Measurements from ENCODE around the gene CMTM6. TPM values are rescaled to one million over a fixed set of nuclear protein-coding genes. Genes with fewer than 3 reads are reported as not detected.

Gene CMTM6
- total RNA-seq, 1 experiment from 2014 or later, result 43.5 TPM

DNA sequence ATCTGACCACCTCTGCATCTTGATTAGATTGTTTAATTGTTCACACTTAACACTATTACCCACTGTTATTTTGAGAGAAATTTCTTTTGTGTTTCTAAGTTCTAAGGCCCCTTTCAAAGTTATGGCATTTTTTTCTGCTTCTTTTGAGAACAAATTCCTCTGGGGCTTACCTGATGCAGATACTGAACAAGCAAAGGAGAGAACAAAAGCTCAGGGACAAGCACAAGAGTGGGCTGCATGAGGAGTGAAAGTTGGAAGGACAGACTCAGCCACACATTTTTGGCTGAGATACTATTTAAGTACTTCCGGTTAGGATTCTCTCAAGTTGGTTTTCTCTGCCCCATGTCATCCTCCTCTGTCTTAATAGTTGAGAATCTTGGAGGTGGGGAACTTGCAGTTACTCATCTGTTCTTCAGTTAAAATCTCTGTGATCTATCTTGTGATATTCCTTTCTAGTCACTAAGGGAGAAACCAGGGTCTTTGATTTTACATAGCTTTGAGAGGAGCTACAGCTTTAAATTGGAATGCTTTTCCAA is 54.7 kb downstream of the CMTM6 start:
- no peak overlapping the region for H3K4ac ChIP-seq (ENCODE audit: low read depth, low read length)
- WGBS (ENCODE audit: extremely low coverage, insufficient read length, low lambda C conversion rate), result no CpG with 5 or more reads among the region's 1 CpG
- no peaks in the 10 kb centered on the region for H3K79me1 ChIP-seq (ENCODE audit: insufficient read depth, low read depth, low read length, poor library complexity, severe bottlenecking)
- H2BK20ac ChIP-seq (ENCODE audit: low read depth, low read length, poor library complexity, severe bottlenecking), result no peak overlapping the region
- H3K23me2 ChIP-seq (ENCODE audit: insufficient read length, low read depth, low read length, poor library complexity, severe bottlenecking), result no peaks in the 10 kb centered on the region
- no peak overlapping the region for H3K56ac ChIP-seq (ENCODE audit: insufficient read length, low read depth, low read length)
- no peaks in the 10 kb centered on the region for H3K4me1 ChIP-seq (ENCODE audit: insufficient read depth, low read length)
- H3K4me3 Mint-ChIP-seq, result no peak overlapping the region
- no peak overlapping the region for H2AK5ac ChIP-seq (ENCODE audit: insufficient read length, low read length)
- H3K27me3 ChIP-seq (ENCODE audit: insufficient read depth, low read length), result no peaks in the 10 kb centered on the region
- no peak overlapping the region for H3K14ac ChIP-seq (ENCODE audit: insufficient read depth, low read length)
- H3K27ac ChIP-seq (ENCODE audit: insufficient read length, low read depth, low read length), result no peak overlapping the region
- H2BK120ac ChIP-seq (ENCODE audit: low read depth, low read length, poor library complexity, severe bottlenecking), result no peak overlapping the region
- H3K9ac ChIP-seq (ENCODE audit: extremely low read depth, insufficient read length, low read length), result no peak overlapping the region
- H2BK5ac ChIP-seq (ENCODE audit: insufficient read length, low read length), result no peak overlapping the region
- H4K91ac ChIP-seq (ENCODE audit: insufficient read length, low read depth, low read length), result no peak overlapping the region
- H3K4me2 ChIP-seq (ENCODE audit: insufficient read depth, insufficient read length, low read length), result no peak overlapping the region
- H3K79me2 ChIP-seq (ENCODE audit: insufficient read depth, low read length), result no peaks in the 10 kb centered on the region
- no peak overlapping the region for H3K18ac ChIP-seq (ENCODE audit: insufficient read length, low read depth, low read length)
- H4K5ac ChIP-seq (ENCODE audit: insufficient read length, low read depth, low read length), result no peak overlapping the region
- H2BK15ac ChIP-seq (ENCODE audit: low read depth, low read length), result no peak overlapping the region
- no peak overlapping the region for H4K8ac ChIP-seq (replicated peaks; ENCODE audit: insufficient read length, low read depth, low read length)
- peaks cover 11 to 30% (median 12%) of the 10 kb centered on the region in 3 experiments; a peak in 6 of 7 replicates for H3K36me3 Mint-ChIP-seq (ENCODE audit: insufficient read depth in 1 of 3, low read depth in 3 of 3)
- no peak overlapping the region for H2AFZ ChIP-seq (ENCODE audit: low read length)
- H3K27me3 Mint-ChIP-seq (ENCODE audit: low read depth), result no peaks in the 10 kb centered on the region
- H4K20me1 ChIP-seq (ENCODE audit: control insufficient read depth, insufficient read depth, insufficient read length), result no peaks in the 10 kb centered on the region
- H3K4me1 Mint-ChIP-seq, result peaks cover 25 to 26% of the 10 kb centered on the region in 2 experiments
- H3K9me3 Mint-ChIP-seq, result no peaks in the 10 kb centered on the region
- TF ChIP-seq, protein P1, sequence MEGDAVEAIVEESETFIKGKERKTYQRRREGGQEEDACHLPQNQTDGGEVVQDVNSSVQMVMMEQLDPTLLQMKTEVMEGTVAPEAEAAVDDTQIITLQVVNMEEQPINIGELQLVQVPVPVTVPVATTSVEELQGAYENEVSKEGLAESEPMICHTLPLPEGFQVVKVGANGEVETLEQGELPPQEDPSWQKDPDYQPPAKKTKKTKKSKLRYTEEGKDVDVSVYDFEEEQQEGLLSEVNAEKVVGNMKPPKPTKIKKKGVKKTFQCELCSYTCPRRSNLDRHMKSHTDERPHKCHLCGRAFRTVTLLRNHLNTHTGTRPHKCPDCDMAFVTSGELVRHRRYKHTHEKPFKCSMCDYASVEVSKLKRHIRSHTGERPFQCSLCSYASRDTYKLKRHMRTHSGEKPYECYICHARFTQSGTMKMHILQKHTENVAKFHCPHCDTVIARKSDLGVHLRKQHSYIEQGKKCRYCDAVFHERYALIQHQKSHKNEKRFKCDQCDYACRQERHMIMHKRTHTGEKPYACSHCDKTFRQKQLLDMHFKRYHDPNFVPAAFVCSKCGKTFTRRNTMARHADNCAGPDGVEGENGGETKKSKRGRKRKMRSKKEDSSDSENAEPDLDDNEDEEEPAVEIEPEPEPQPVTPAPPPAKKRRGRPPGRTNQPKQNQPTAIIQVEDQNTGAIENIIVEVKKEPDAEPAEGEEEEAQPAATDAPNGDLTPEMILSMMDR (conservative IDR thresholded peaks at IDR 0.05), result no peak
- H3T11ph ChIP-seq (ENCODE audit: low read length), result no peak overlapping the region
- H3K27ac Mint-ChIP-seq, result peak overlapping the region; percentile 1 to 87 (median 71); a peak in 5 of 7 replicates
- no peak overlapping the region for H2BK12ac ChIP-seq (ENCODE audit: insufficient read length, low read depth, low read length)
- no peak overlapping the region for H3K23ac ChIP-seq (ENCODE audit: insufficient read length, low read depth, low read length)
- no peaks in the 10 kb centered on the region for H3K9me3 ChIP-seq (ENCODE audit: control insufficient read depth, low read depth, low read length)
- DNase-seq, result no peak
